ENCODE data around the gene SPSB4. TPM values are rescaled to one million over a fixed set of nuclear protein-coding genes. Genes with fewer than 3 reads are reported as not detected.
A peak's percentile ranks its signal among the peaks of the same experiment; 100 is the strongest.
"Not testable (repeated sequence)": the region's sequence is repeated elsewhere in the genome, so short reads cannot be mapped to it uniquely, and the experiment has no call there.

The SPSB4 gene
- total RNA-seq, 2 donors from 2014 or later, result 0.76 to 3.1 TPM

DNA sequence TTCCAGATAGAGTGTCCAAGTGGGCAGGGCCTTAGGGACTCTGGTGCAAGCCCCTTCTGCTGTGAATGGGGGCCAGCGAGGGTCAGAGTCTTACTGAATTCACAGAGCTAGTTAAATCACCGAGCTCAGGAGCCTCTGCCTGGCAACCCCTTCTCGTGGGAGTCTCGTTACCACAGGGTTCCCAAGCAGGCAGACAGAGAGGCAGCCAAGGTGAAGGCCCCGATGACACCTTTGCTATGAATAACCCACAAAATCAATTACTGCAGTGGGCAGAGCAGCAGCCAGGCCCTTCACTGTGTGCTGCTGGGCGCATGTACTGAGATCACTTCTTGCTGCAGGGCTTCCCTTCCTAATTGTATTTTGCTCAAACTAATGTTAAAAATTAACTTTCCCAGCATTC, 56.9 kb downstream of the SPSB4 start:
- peak; percentile 59 for DNase-seq (ENCODE audit: low spot score)
- intact Hi-C loops (cut with DNase I), result loop anchor here in 1 of 2 donors (5.0 to 10.0 kb wide), 3 partner anchors 53 to 96 kb away; partner anchors contain the start of gene SPSB4

GRCh38 chr3:141109751-141110150, 58.6 kb downstream of the SPSB4 start:
- intact Hi-C loops (cut with DNase I), result loop anchor here (5.0 to 10.0 kb wide), 4 partner anchors 55 to 105 kb away; partner anchors contain the start of gene SPSB4 (in 1 of the 2)

DNA sequence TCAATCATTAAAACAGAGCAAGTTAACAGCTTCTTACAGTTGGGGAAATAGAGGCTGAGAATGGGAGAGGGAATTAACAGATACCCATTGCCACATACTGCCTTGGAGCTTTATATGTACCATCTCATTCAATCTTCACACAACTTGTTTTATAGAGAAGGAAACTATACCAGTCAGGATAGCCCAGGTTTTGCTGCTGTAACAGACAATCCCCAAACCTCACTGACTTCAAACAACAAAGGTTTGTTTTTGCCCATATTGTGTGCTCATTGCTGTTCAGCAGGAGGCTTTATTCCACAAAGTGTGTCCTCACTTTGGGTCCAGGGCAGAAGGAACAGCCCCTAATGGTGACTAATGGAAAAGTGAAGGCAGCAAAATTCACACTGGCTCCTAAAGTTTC, 59.2 kb downstream of the SPSB4 start:
- intact Hi-C loops (cut with DNase I), result loop anchor here in 1 of 2 donors (10.0 kb wide), 1 partner anchor 106 kb away; no protein-coding TSS in a partner anchor

More at GRCh38 chr3:141109751-141110150, 58.6 kb downstream of the SPSB4 start:
- DNase-seq (ENCODE audit: low spot score), result peak; percentile 70

GRCh38 chr3:141111364-141112155, 60.4 kb downstream of the SPSB4 start:
- intact Hi-C loops (cut with DNase I), result loop anchor here in 1 of 2 donors (10.0 kb wide), 1 partner anchor 107 kb away; no protein-coding TSS in a partner anchor
- peak; percentile 15 for DNase-seq (ENCODE audit: low spot score)

More for the DNA sequence above, 59.2 kb downstream of the SPSB4 start:
- DNase-seq (ENCODE audit: low spot score), result no peak

DNA sequence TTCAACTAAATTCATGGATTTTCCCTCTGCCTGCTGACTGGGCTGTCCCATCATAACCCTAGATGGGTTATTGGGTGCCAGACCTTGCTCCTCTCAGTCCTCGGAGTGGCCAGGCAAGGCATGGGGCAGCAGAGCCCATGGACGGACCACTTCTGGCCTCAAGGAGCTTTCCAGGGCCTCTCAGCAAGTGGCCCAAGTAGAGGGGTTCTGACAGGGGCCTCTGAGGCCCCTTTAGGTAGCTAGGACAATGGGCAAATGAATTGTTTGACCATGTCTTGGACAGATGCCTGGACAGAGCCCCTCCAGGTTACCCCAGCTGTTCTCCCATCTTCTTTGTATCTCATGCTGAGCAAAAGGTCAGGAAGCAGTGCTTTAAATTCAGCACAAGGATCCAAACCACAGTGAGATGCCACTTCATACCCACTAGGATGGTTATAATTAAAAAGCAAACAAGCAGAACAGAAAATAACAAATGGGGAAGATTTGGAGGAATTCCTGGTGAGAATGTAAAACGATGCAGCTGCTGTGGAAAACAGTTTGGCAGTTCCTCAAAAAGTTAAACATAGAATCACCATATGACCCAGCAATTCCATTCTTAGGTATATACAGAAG, 61.6 kb downstream of the SPSB4 start:
- DNase-seq (ENCODE audit: low spot score), result no peak
- intact Hi-C loops (cut with DNase I), result loop anchor here in 1 of 2 donors (10.0 kb wide), 1 partner anchor 108 kb away; no protein-coding TSS in a partner anchor

DNA sequence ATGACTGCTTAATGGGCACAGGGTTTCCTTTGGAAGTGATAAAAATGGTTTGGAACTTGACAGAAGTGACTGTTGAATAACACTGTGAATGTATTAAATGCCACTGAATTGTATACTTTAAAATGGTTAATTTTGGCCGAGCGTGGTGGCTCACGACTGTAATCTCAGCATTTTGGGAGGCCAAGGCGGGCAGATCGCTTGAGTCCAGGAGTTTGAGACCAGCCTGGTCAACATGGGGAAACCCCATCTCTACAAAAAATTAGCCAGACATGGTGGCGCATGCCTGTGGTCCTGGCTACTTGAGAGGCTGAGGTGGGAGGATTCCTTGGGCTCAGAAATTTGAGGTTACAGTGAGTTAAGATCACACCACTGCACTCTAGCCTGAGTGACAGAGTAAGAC, 62.5 kb downstream of the SPSB4 start:
- intact Hi-C loops (cut with DNase I), result loop anchor here in 1 of 2 donors (10.0 kb wide), 1 partner anchor 109 kb away; no protein-coding TSS in a partner anchor
- not testable (repeated sequence) for DNase-seq (ENCODE audit: low spot score)

- DNase-seq (ENCODE audit: low spot score), result no peak
Observed at GRCh38 chr3:141114179-141114745, 63.1 kb downstream of the SPSB4 start.

GRCh38 chr3:141114816-141115460, 63.8 kb downstream of the SPSB4 start:
- no peak for DNase-seq (ENCODE audit: low spot score)
- intact Hi-C loops (cut with DNase I), result loop anchor here in 1 of 2 donors (10.0 kb wide), 1 partner anchor 110 kb away; no protein-coding TSS in a partner anchor

More at GRCh38 chr3:141114179-141114745, 63.1 kb downstream of the SPSB4 start:
- intact Hi-C loops (cut with DNase I), result loop anchor here in 1 of 2 donors (10.0 kb wide), 1 partner anchor 109 kb away; no protein-coding TSS in a partner anchor

DNA sequence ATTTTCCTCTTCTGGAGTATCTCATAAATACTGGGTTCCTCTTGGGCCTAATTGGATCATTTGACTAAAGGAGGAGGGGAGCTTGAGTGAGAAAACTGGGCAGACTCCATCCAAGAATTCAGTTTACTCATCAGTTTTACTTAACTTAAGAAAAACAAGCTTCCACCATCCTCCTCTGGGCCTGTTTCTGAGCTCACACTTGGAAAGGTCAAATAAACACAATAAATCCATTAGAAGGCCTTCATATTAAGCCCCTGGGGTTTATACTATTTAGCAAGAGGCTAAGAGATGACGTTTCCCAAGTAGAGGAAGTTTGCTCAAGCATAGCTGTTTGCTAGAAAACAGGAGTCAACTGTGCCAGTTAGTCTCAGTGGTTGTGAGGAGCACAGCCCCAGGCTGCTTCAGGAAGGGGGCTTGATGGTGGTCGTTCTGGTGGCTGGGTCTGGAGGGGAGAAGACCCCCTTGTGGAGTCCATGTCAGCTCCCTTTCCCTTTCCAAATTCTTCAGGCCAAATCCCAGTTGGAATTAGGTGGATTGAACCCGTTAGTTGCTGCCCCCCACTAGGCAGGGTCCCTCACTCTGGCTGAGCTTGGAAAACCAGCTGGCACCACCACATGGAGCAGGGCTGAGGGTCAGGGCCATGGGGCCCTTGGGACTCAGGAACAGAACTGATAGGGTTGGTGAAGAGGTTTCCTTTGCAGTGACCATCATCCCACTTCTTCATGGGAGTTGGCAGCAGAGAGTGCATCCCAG, 64.8 kb downstream of the SPSB4 start:
- DNase-seq (ENCODE audit: low spot score), result no peak
- intact Hi-C loops (cut with DNase I), result loop anchor here in 1 of 2 donors (10.0 kb wide), 1 partner anchor 111 kb away; no protein-coding TSS in a partner anchor

GRCh38 chr3:141116721-141117120, 65.6 kb downstream of the SPSB4 start:
- no peak for DNase-seq (ENCODE audit: low spot score)
- intact Hi-C loops (cut with DNase I), result loop anchor here in 1 of 2 donors (10.0 kb wide), 1 partner anchor 112 kb away; no protein-coding TSS in a partner anchor

- DNase-seq (ENCODE audit: low spot score), result not testable (repeated sequence)
- intact Hi-C loops (cut with DNase I), result loop anchor here in 1 of 2 donors (10.0 kb wide), 1 partner anchor 113 kb away; no protein-coding TSS in a partner anchor
Observed at GRCh38 chr3:141117982-141118381, 66.8 kb downstream of the SPSB4 start.

- intact Hi-C loops (cut with DNase I), result no loop called here
- DNase-seq (ENCODE audit: low spot score), result no peak
Observed at GRCh38 chr3:141122455-141123030, 71.4 kb downstream of the SPSB4 start.

GRCh38 chr3:141123677-141124410, 72.7 kb downstream of the SPSB4 start:
- DNase-seq (ENCODE audit: low spot score), result no peak
- intact Hi-C loops (cut with DNase I), result no loop called here

- DNase-seq (ENCODE audit: low spot score), result no peak
Observed at GRCh38 chr3:141124715-141125114, 73.6 kb downstream of the SPSB4 start.

DNA sequence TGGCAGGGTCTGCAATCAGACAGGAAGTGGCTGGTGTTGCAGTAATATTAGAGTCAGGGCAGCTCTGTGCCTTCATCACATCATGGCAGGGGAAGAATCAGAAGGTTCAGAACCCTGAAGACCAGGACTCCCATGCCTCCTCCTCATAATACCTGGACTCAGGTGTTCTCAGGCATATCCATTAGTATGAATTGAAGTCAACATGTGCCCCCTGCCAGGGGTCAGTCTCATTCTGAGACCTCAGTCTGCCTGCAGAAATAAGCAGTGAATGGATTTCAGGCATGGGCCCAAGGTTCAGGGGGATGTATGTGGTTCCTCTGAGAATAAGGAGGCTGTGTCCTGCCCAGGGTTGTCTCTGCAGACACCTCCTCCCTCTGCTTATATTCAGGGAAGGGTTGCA, 74.2 kb downstream of the SPSB4 start:
- DNase-seq (ENCODE audit: low spot score), result no peak
- intact Hi-C loops (cut with DNase I), result no loop called here

More at GRCh38 chr3:141124715-141125114, 73.6 kb downstream of the SPSB4 start:
- intact Hi-C loops (cut with DNase I), result no loop called here

- intact Hi-C loops (cut with DNase I), result no loop called here
- no peak for DNase-seq (ENCODE audit: low spot score)
Observed at GRCh38 chr3:141126661-141127343, 75.7 kb downstream of the SPSB4 start.

Measured in posterior vena cava (tissue), 2 donors.